ENCODE measurements around the gene PSMB8. TPM values are rescaled to one million over a fixed set of nuclear protein-coding genes. Genes with fewer than 3 reads are reported as not detected.

PSMB8 gene
- total RNA-seq, 1 donor from 2014 or later = 45.5 TPM

DNA sequence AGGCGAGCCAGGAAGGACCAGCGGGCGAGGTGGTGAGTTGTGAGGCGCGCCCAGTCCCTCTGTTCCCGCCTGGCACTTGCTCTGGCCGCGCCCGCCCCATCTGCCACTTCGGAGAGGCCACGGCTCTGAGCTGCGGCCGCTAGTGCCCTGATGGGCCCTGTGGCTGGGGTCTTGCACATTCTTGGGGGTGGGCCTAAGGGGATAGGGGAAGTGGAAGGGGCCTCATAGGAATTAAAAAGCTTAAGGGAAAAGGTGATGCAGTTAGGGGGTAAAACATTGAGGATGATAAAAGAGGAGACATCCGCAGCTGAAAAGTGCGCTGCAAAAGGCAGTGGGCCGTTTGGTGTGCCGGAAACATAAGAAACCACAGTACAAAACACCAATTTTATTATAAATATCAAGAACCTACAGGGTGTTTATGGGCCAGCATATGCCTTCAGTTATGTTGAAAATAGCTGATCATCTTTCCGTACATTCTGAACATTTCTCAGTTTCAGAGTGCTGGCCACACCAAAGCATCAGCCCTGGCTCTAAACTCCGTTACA is 1.1 kb upstream of the PSMB8 start:
- Histone ChIP-seq H3K4me1 (ENCODE audit: insufficient read depth, low read length) (peaks cover 3% of the 10 kb centered on the region), H3K36me3 (ENCODE audit: insufficient read depth, low read length) (peaks cover 8% of the 10 kb centered on the region), H3K4me2 (ENCODE audit: low read length) (peak overlapping the region; percentile 91), H3K27me3 (ENCODE audit: insufficient read depth, low read length) (no peaks in the 10 kb centered on the region), H3K9ac (ENCODE audit: low read length) (peak overlapping the region; percentile 90), H3K9me3 (ENCODE audit: insufficient read depth, low read depth, low read length) (no peaks in the 10 kb centered on the region), H4K20me1 (ENCODE audit: insufficient read depth, low read length) (no peaks in the 10 kb centered on the region), H3K27ac (ENCODE audit: low read depth, low read length) (no peak overlapping the region), H3K4me3 (ENCODE audit: insufficient read depth, low read depth, low read length) (peak overlapping the region; percentile 93), H2AFZ (ENCODE audit: low read depth, low read length) (peak overlapping the region; percentile 92), H3K79me2 (ENCODE audit: insufficient read depth, low read length) (no peaks in the 10 kb centered on the region)
- H3K4me1 Mint-ChIP-seq (ENCODE audit: low read depth, unreplicated experiment) = peaks cover 12% of the 10 kb centered on the region
- no peak for FAIRE-seq
- TF ChIP-seq, protein P1, sequence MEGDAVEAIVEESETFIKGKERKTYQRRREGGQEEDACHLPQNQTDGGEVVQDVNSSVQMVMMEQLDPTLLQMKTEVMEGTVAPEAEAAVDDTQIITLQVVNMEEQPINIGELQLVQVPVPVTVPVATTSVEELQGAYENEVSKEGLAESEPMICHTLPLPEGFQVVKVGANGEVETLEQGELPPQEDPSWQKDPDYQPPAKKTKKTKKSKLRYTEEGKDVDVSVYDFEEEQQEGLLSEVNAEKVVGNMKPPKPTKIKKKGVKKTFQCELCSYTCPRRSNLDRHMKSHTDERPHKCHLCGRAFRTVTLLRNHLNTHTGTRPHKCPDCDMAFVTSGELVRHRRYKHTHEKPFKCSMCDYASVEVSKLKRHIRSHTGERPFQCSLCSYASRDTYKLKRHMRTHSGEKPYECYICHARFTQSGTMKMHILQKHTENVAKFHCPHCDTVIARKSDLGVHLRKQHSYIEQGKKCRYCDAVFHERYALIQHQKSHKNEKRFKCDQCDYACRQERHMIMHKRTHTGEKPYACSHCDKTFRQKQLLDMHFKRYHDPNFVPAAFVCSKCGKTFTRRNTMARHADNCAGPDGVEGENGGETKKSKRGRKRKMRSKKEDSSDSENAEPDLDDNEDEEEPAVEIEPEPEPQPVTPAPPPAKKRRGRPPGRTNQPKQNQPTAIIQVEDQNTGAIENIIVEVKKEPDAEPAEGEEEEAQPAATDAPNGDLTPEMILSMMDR (IDR thresholded peaks at IDR 0.05; ENCODE audit: insufficient read depth, low read depth, low read length) = no peak
- no peak for TF ChIP-seq EZH2 (IDR thresholded peaks at IDR 0.05; ENCODE audit: insufficient read depth, low read length)
- peaks cover 45% of the 10 kb centered on the region for H3K36me3 Mint-ChIP-seq (ENCODE audit: low read depth, unreplicated experiment)
- peaks cover 18% of the 10 kb centered on the region for H3K27me3 Mint-ChIP-seq (ENCODE audit: low read depth, unreplicated experiment)
- DNase-seq (ENCODE audit: low read depth) = no peak
- peak overlapping the region; percentile 96 for H3K4me3 Mint-ChIP-seq (ENCODE audit: unreplicated experiment)
- H3K9me3 Mint-ChIP-seq (ENCODE audit: unreplicated experiment) = peaks cover 1% of the 10 kb centered on the region
- peak overlapping the region; percentile 91 for H3K27ac Mint-ChIP-seq (ENCODE audit: unreplicated experiment)

DNA sequence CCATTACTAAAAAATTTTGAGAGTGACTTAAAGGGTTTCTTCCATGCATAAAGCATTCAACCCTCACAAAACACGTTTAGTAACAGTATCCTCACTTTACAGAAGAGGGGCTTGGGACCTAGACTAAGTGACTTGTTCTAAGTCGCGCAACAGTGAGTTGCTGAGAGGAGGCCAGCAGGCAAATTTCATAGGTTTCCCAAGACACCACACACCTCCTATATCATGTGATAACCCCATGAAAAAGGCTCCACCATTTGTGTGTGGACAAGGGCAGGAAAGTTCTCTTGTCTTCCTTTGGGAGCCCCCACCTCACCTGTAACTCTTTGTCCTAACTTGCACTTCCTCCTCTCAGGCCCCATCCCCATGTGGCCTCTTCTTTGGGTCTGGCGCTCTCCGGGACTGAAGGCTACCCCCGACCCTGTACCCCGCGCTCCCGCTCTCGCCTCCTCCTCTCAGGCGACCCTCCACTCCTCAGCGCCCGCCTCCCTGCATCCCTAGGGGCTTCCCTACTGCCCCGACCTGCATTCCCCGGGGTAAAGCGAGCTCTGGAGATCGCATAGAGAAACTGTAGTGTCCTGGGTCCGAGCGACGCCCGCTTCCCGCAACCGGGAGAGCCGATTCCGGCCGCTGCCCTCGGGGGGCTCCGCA is 392 bp downstream of the PSMB8 start:
- Histone ChIP-seq H3K36me3 (ENCODE audit: insufficient read depth, low read length) (peaks cover 8% of the 10 kb centered on the region), H3K79me2 (ENCODE audit: insufficient read depth, low read length) (no peaks in the 10 kb centered on the region), H3K9ac (ENCODE audit: low read length) (peak overlapping the region; percentile 90), H3K27me3 (ENCODE audit: insufficient read depth, low read length) (no peaks in the 10 kb centered on the region), H2AFZ (ENCODE audit: low read depth, low read length) (peak overlapping the region; percentile 92), H3K4me1 (ENCODE audit: insufficient read depth, low read length) (peaks cover 3% of the 10 kb centered on the region), H3K9me3 (ENCODE audit: insufficient read depth, low read depth, low read length) (no peaks in the 10 kb centered on the region), H3K4me3 (ENCODE audit: insufficient read depth, low read depth, low read length) (peak overlapping the region; percentile 93), H3K4me2 (ENCODE audit: low read length) (peak overlapping the region; percentile 91), H3K27ac (ENCODE audit: low read depth, low read length) (peak overlapping the region; percentile 78), H4K20me1 (ENCODE audit: insufficient read depth, low read length) (no peaks in the 10 kb centered on the region)
- Mint-ChIP-seq H3K27me3 (ENCODE audit: low read depth, unreplicated experiment) (peaks cover 18% of the 10 kb centered on the region), H3K9me3 (ENCODE audit: unreplicated experiment) (peaks cover 1% of the 10 kb centered on the region), H3K4me1 (ENCODE audit: low read depth, unreplicated experiment) (peaks cover 12% of the 10 kb centered on the region), H3K4me3 (ENCODE audit: unreplicated experiment) (peak overlapping the region; percentile 96), H3K27ac (ENCODE audit: unreplicated experiment) (peak overlapping the region; percentile 91), H3K36me3 (ENCODE audit: low read depth, unreplicated experiment) (peaks cover 36% of the 10 kb centered on the region)
- DNase-seq (ENCODE audit: low read depth) (no peak), FAIRE-seq (no peak)
- TF ChIP-seq EZH2 (IDR thresholded peaks at IDR 0.05; ENCODE audit: insufficient read depth, low read length) = no peak
- TF ChIP-seq, protein P1 (IDR thresholded peaks at IDR 0.05; ENCODE audit: insufficient read depth, low read depth, low read length) = no peak

DNA sequence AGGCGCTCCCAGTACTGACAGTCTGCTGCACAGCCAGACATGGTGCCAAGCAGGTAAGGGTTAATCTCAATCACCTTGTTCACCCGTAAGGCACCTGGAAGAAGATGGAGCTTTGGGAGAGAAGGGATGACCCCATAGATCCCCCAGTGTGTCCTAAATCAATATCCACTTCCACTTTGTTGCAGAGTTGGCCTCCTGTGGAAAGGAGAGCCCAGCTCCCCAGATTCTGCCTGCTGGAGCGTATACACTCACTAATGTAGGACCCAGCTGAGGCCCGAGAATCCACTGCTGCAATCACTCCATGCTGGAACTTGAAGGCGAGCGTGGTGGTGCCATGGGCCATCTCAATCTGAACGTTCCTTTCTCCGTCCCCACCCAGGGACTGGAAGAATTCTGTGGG is 1.2 kb downstream of the PSMB8 start:
- Histone ChIP-seq H3K36me3 (ENCODE audit: insufficient read depth, low read length) (peaks cover 8% of the 10 kb centered on the region), H3K4me1 (ENCODE audit: insufficient read depth, low read length) (peaks cover 7% of the 10 kb centered on the region), H3K27me3 (ENCODE audit: insufficient read depth, low read length) (no peaks in the 10 kb centered on the region), H3K9me3 (ENCODE audit: insufficient read depth, low read depth, low read length) (no peaks in the 10 kb centered on the region), H3K27ac (ENCODE audit: low read depth, low read length) (no peak overlapping the region), H3K9ac (ENCODE audit: low read length) (no peak overlapping the region), H3K79me2 (ENCODE audit: insufficient read depth, low read length) (peaks cover 1% of the 10 kb centered on the region), H2AFZ (ENCODE audit: low read depth, low read length) (no peak overlapping the region), H3K4me2 (ENCODE audit: low read length) (peak overlapping the region; percentile 91), H4K20me1 (ENCODE audit: insufficient read depth, low read length) (no peaks in the 10 kb centered on the region), H3K4me3 (ENCODE audit: insufficient read depth, low read depth, low read length) (no peak overlapping the region)
- peak overlapping the region; percentile 96 for H3K4me3 Mint-ChIP-seq (ENCODE audit: unreplicated experiment)
- FAIRE-seq (no peak), DNase-seq (ENCODE audit: low read depth) (no peak)
- no peak for TF ChIP-seq EZH2 (IDR thresholded peaks at IDR 0.05; ENCODE audit: insufficient read depth, low read length)
- TF ChIP-seq, protein P1 (IDR thresholded peaks at IDR 0.05; ENCODE audit: insufficient read depth, low read depth, low read length) = no peak
- peak overlapping the region; percentile 29 for H3K27ac Mint-ChIP-seq (ENCODE audit: unreplicated experiment)
- peaks cover 18% of the 10 kb centered on the region for H3K27me3 Mint-ChIP-seq (ENCODE audit: low read depth, unreplicated experiment)
- peaks cover 1% of the 10 kb centered on the region for H3K9me3 Mint-ChIP-seq (ENCODE audit: unreplicated experiment)
- H3K4me1 Mint-ChIP-seq (ENCODE audit: low read depth, unreplicated experiment) = peaks cover 12% of the 10 kb centered on the region
- peaks cover 29% of the 10 kb centered on the region for H3K36me3 Mint-ChIP-seq (ENCODE audit: low read depth, unreplicated experiment)
